Ramos (cell line): ENCODE data around the gene MSI2.

Experiments used
- in situ Hi-C: fragments of 300-500 bp; cut with MboI; formaldehyde crosslinking; loops from one replicate; pipeline ENCODE4 v1.14.3; 2022; ENCODE audit warnings: low sequenced_read_pairs; ENCODE audit not compliant: unreplicated experiment

The MSI2 gene

DNA sequence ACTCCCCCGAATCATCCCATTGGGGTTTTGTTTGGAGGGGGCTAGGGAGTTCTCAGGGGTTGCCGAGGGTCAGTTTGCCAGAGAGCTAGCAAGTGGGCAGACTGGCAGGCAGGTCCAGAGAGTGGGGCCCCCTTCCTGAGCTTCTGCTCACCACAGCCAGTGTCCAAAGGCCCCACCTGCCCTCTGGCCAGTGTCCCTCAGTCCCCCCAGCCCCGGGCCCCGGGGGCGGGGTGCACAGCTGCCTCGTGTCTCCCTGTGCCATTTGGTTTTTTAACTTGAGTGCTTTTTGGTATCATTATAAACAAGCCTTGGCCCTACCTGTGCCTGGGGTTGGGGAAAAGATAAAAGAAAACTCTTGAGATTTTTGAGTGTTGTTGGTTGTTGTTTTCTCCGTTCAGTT, 397.0 kb downstream of the MSI2 start:
- in situ Hi-C loops = no loop called here

GRCh38 chr17:57654040-57654775, 397.9 kb downstream of the MSI2 start:
- in situ Hi-C loops = no loop called here

- in situ Hi-C loops = no loop called here
Observed at GRCh38 chr17:57655553-57655952, 399.2 kb downstream of the MSI2 start.

- in situ Hi-C loops = no loop called here
Observed at GRCh38 chr17:57657211-57657610, 400.9 kb downstream of the MSI2 start.

- in situ Hi-C loops = no loop called here
Observed at GRCh38 chr17:57662041-57662440, 405.7 kb downstream of the MSI2 start.

GRCh38 chr17:57662644-57663308, 406.5 kb downstream of the MSI2 start:
- in situ Hi-C loops = no loop called here

- in situ Hi-C loops = no loop called here
Observed at GRCh38 chr17:57663326-57664070, 407.2 kb downstream of the MSI2 start.

- in situ Hi-C loops = no loop called here
Observed at GRCh38 chr17:57665128-57665527, 408.8 kb downstream of the MSI2 start.

DNA sequence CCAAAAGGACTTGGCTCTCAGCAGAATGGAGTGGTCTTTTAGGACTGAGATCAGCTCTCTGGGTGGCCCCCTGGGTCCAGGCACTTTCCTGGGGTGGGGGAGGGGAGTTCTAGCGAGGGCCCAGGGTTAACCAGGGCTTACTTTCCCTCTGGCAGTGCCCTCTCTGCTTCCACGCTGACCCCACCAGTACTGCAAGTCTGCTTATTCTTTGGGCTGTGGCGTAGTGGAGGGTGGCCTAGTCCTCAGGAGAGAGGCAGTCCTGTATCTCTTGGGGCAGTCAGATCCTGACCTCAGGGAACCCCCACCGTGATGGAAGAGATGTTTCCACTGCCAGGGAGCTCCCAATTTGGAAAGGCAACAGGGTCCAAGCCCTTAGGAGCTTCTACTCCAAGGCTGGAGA, 409.4 kb downstream of the MSI2 start:
- in situ Hi-C loops = no loop called here

DNA sequence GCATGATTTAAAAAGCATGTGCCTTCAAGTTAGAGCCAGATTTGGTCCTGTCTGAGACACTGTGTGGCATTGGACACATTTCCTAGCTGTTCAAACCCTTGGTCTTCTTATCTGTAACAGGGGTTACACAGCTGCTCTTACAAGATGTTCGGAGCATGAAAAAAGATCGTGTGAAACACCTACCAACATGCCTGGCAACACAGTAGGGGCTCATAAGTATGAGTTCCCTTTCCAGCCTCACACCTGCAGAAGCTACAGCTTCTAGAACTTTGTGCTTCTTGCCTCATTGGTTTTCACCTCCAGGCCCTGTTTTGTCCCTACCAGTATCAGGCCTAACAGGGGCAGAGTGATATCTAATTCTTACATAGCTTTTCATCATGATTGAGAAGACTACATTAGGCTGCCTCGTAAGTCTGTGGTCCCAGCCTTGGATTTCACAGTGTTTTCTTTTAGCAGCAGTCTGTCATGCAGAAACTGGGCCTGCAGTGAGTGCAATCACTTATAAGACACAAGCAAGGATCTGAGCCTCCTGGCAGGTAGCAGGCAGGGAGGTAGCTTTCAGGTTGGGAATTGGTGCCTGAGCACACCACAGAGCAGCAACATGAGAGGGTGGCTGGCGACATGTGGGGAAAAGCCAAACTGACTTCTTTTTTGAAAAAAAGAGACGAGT, 410.0 kb downstream of the MSI2 start:
- in situ Hi-C loops = no loop called here

DNA sequence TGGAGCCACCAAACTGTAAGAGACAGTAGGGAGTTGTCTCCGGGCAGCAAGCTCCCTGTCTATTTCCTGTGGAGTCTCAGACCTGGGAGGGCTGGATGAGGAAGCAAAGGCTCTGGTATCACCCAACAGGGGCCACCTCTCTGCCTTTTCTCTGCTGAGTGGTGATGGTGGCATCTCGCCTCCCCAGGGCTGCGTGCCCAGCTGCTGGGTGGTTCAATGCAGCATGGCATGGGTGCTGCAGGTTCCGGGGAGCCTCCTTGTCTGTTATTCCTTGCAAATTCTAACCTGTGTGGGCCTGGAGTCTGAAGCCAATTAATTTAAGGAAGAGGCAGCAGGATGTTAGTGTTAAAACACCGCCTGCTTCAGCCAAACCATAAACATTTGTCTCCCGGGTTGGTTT, 410.6 kb downstream of the MSI2 start:
- in situ Hi-C loops = no loop called here

DNA sequence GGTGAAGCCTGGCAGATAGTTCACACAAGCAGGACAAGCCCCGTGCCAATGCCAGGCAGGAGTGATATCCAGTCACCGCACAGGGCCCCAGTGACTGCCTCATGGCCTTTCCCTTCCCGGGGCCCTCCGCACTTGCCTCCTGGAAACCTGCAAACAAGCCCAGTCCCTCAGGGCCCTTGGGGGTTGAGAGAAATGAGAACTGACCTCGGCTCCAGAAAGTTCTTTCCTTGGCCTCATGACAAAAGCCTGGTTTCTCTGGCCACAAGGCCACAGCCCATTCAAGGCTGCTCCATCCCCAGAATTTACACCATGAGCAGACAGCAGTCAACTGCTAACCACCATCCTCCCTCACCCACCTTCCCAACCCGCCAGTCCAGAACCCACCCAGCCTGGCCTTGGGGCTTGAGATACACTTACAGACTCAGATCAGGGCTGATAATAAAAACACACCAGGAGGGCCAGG, 411.2 kb downstream of the MSI2 start:
- in situ Hi-C loops = no loop called here

DNA sequence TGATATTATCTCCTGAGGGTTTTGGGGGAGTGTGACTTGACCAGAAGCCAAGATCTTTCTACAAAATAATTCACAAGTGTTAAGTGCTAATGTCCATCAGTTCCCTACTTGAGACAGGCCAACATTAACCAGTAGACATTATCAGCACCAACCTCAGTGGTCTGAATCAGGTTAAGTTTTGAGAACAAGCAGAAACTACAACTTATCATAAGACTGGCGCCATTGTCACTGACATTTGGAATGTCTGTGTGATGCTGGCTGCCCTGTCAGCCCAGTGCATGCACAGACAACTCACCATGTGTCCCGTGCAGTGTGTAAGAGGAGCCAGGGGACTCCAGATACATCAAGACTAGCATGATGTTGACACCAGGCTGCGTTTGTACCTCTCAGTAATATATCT, 412.0 kb downstream of the MSI2 start:
- in situ Hi-C loops = no loop called here

DNA sequence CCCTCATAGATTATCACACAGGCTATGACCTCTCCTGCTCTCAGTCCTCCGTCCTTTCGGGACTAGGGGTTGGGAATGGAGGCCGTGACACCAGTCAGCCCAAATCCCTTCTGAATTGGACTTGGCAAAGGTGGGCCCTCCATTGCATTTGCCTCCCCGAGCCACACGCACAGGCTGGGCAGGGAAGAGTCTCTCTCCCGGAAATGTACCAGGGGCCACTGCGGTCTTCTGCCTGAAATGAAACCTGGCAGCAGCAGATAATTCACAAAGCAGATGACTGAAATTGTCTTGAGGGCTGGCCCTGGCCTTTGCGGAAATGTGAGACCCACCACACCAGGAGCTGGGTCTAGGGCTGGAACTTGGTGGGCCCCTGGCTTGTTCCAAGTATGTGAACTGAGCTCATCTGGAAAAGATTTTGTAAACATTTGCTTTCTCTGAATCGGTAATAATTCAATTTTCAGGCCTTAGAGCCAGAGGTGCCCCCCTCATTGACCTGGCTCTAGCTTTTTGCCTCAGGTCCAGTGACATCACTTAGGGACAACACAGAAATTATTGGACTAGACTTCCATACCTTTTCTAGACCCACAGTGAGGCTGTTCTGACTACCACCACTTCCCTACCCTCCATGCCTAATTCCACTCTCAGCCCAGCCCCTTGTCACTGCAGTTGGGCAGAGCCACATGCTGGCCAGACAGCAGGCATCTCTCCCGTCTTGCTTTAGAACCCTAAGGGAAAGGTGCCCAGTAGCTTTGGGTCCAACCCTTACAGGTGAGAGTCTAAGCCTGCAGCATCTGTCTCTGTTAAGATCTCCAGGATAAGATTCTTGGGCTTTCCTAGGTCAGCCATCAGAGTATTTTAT, 413.6 kb downstream of the MSI2 start:
- in situ Hi-C loops = loop anchor here (10.0 kb wide), 1 partner anchor 425 kb away; no protein-coding TSS in a partner anchor

DNA sequence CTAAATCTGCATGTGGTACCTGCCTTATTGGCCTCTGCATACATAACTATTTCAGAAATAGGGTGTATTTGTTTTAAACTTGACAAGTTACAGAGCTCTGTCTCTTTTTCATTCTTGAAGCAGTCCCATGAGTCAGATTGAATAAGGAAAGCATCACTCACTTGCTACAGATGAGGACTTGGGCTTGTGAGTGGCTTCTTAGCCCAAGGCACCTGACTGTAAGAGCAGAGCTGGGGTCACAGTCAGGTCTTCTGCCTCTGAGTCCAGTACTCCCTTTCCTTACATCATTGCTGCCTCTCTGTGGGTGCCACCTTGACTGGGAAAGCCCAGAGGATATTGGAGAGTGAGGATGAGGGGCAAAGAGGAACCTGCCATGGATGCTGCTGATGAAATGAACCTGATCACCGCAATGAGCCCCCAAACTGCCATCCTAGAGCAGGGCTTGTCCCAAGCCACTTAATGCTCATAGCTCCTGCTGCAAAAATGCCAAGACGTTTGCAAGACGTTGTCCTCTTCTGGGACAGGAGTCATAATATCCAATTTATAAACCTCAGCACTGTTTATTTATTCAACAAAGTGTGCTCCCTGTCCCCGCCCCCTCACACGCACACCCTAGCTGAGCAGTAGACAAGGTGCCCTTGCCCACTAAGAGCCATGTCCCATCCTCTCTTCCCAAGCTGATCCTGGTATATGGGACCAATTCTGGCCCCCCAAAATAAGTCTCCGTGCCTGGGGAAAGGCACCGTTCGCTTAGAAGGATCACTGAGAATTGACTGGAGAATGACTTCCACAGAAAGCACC, 414.6 kb downstream of the MSI2 start:
- in situ Hi-C loops = loop anchor here (10.0 kb wide), 1 partner anchor 426 kb away; no protein-coding TSS in a partner anchor

GRCh38 chr17:57671667-57672632, 415.6 kb downstream of the MSI2 start:
- in situ Hi-C loops = loop anchor here (10.0 kb wide), 1 partner anchor 427 kb away; no protein-coding TSS in a partner anchor

DNA sequence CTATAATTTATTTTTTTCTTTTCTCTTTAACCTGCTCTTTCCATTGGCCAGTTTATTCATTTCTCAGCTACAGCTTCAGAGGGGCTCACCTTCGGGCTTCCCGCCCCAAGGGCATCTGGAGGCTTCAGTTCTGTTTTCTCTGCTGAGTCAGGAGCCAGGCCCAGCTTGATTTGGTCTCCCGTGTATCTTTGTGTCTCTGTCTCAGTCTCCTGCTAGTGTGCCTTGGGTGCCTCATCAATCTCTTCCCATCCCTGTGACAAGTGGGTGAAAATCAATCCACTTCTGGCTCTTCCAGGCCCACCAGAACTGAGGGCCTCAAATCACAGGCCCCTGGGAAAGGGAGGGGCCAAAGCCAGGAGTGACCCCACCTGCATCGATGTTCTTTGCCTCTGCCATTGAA, 416.6 kb downstream of the MSI2 start:
- in situ Hi-C loops = loop anchor here (10.0 kb wide), 1 partner anchor 428 kb away; no protein-coding TSS in a partner anchor
